Natural killer cell (primary cell): ENCODE measurements around the gene FGGY. TPM values are rescaled to one million over a fixed set of nuclear protein-coding genes. Genes with fewer than 3 reads are reported as not detected.

ENCODE experiments used
- ATAC-seq, 3 donors: fragments of 150-1000 bp in 2 of 3; fragments of 200-7000 bp in 1 of 3; cut with Tn5 transposase; 1 replicate in 1 of 3; 2 replicates in 2 of 3; pipeline ENCODE4 v1.10.0; 2021; ENCODE audit warnings: mild to moderate bottlenecking in 2 of 3, moderate library complexity in 2 of 3
- DNase-seq, 2 donors: peaks; one replicate each; pipeline versions ENCODE4 v3.0.0 to v3.0.0-alpha.2; 2013 to 2021; ENCODE audit warnings: mixed read lengths in 1 of 2
- H3K27ac ChIP-seq: one replicate; pipeline ENCODE4 v1.5.1; 2013; ENCODE audit warnings: mild to moderate bottlenecking, low read length
- H3K27me3 ChIP-seq: one replicate; pipeline ENCODE4 v1.6.1; 2013; ENCODE audit warnings: low read length; ENCODE audit not compliant: control insufficient read depth, insufficient read depth
- H3K36me3 ChIP-seq: one replicate; pipeline ENCODE4 v1.6.1; 2013; ENCODE audit warnings: low read length; ENCODE audit not compliant: control insufficient read depth, insufficient read depth
- H3K4me1 ChIP-seq: one replicate; pipeline ENCODE4 v1.6.1; 2013; ENCODE audit warnings: low read length; ENCODE audit not compliant: control insufficient read depth, insufficient read depth
- H3K4me3 ChIP-seq: one replicate; pipeline ENCODE4 v1.5.1; 2013; ENCODE audit warnings: low read length
- H3K9me3 ChIP-seq: one replicate; pipeline ENCODE4 v1.6.1; 2013; ENCODE audit warnings: low read length; ENCODE audit not compliant: control insufficient read depth, insufficient read depth
- H3K27ac Mint-ChIP-seq, 2 donors: one replicate each; pipeline ENCODE4 v1.8.0; 2022; ENCODE audit warnings: mild to moderate bottlenecking in 2 of 2, mixed read lengths in 2 of 2, moderate library complexity in 1 of 2
- H3K27me3 Mint-ChIP-seq, 2 donors: one replicate each; pipeline ENCODE4 v1.8.0; 2022; ENCODE audit warnings: low read depth in 2 of 2, mixed read lengths in 2 of 2
- H3K36me3 Mint-ChIP-seq: one replicate; pipeline ENCODE4 v1.8.0; 2022; ENCODE audit warnings: mixed read lengths
- H3K4me1 Mint-ChIP-seq, 2 donors: one replicate each; pipeline ENCODE4 v1.8.0; 2022; ENCODE audit warnings: mixed read lengths in 2 of 2
- H3K4me3 Mint-ChIP-seq: one replicate; pipeline ENCODE4 v1.8.0; 2022; ENCODE audit warnings: mild to moderate bottlenecking, moderate library complexity, mixed read lengths
- H3K9me3 Mint-ChIP-seq, 2 donors: one replicate each; pipeline ENCODE4 v1.8.0; 2022; ENCODE audit warnings: mixed read lengths in 2 of 2
- CTCF ChIP-seq: fragments of 200-600 bp; IDR thresholded peaks from one replicate; pipeline ENCODE4 v1.8.0; 2022; ENCODE audit warnings: antibody characterized with exemption
- WGBS: methylation state at CpG from one replicate; pipeline ENCODE4 v1.1.7; 2013; ENCODE audit warnings: missing lambda C conversion rate; ENCODE audit not compliant: insufficient coverage; 5-methylcytosine and 5-hydroxymethylcytosine counted together
- intact Hi-C: fragments of 100-400 bp; cut with micrococcal nuclease; formaldehyde crosslinking; loops from one replicate; pipeline ENCODE4 v1.14.2; 2022
- total RNA-seq, 4 donors: library from RNA; stranded (reverse); fragments of 120-200 nt in 1 of 4; gene quantifications; one replicate each; pipeline versions ENCODE4 v1.2.3 to v1.2.4, GENCODE V29; 2013 to 2022

Gene FGGY
- total RNA-seq, 3 donors from 2014 or later (not counting 1 experiment from before 2014, with no cell fraction given) = 21.8 to 31.5 (median 21.8) TPM

GRCh38 chr1:59366346-59366745 lies 69.5 kb downstream of the FGGY start:
- H3K4me3 ChIP-seq = no peak overlapping the region
- Mint-ChIP-seq H3K9me3 (peaks cover 0 to 2% of the 10 kb centered on the region in 2 donors), H3K27me3 (peaks cover 0 to 5% of the 10 kb centered on the region in 2 donors), H3K36me3 (no peaks in the 10 kb centered on the region), H3K4me3 (no peak overlapping the region), H3K4me1 (peaks cover 0 to 8% of the 10 kb centered on the region in 2 donors), H3K27ac (no peak overlapping the region)
- H3K4me1 ChIP-seq = no peaks in the 10 kb centered on the region
- no peaks in the 10 kb centered on the region for H3K27me3 ChIP-seq
- WGBS = 98% methylated on average over 5 of the region's 5 CpGs
- H3K27ac ChIP-seq = no peak overlapping the region
- no peak for TF ChIP-seq CTCF
- ATAC-seq (no peak), DNase-seq (no peak)
- intact Hi-C loops = no loop called here
- no peaks in the 10 kb centered on the region for H3K36me3 ChIP-seq
- H3K9me3 ChIP-seq = no peaks in the 10 kb centered on the region

GRCh38 chr1:59367301-59368007 lies 70.6 kb downstream of the FGGY start:
- H3K36me3 Mint-ChIP-seq = no peaks in the 10 kb centered on the region
- H3K9me3 ChIP-seq = no peaks in the 10 kb centered on the region
- peaks cover 0 to 5% of the 10 kb centered on the region in 2 donors for H3K27me3 Mint-ChIP-seq
- no peak overlapping the region for H3K27ac ChIP-seq
- H3K4me3 Mint-ChIP-seq = no peak overlapping the region
- H3K4me1 ChIP-seq = no peaks in the 10 kb centered on the region
- ATAC-seq = no peak
- WGBS = 82% methylated on average over 5 of the region's 6 CpGs
- H3K36me3 ChIP-seq = no peaks in the 10 kb centered on the region
- peaks cover 0 to 2% of the 10 kb centered on the region in 2 donors for H3K9me3 Mint-ChIP-seq
- intact Hi-C loops = no loop called here
- no peaks in the 10 kb centered on the region for H3K27me3 ChIP-seq
- H3K4me1 Mint-ChIP-seq = peaks cover 0 to 8% of the 10 kb centered on the region in 2 donors
- no peak for TF ChIP-seq CTCF
- no peak overlapping the region for H3K27ac Mint-ChIP-seq
- DNase-seq = no peak
- no peak overlapping the region for H3K4me3 ChIP-seq

GRCh38 chr1:59368008-59368670 lies 71.2 kb downstream of the FGGY start:
- H3K4me1 Mint-ChIP-seq = peaks cover 0 to 8% of the 10 kb centered on the region in 2 donors
- Histone ChIP-seq H3K9me3 (no peaks in the 10 kb centered on the region), H3K36me3 (no peaks in the 10 kb centered on the region), H3K4me1 (no peaks in the 10 kb centered on the region), H3K27me3 (no peaks in the 10 kb centered on the region), H3K4me3 (no peak overlapping the region), H3K27ac (no peak overlapping the region)
- no peak for TF ChIP-seq CTCF
- H3K4me3 Mint-ChIP-seq = no peak overlapping the region
- H3K9me3 Mint-ChIP-seq = peaks cover 0 to 2% of the 10 kb centered on the region in 2 donors
- H3K27me3 Mint-ChIP-seq = peaks cover 0 to 5% of the 10 kb centered on the region in 2 donors
- intact Hi-C loops = no loop called here
- ATAC-seq (no peak), DNase-seq (no peak)
- no peak overlapping the region for H3K27ac Mint-ChIP-seq
- H3K36me3 Mint-ChIP-seq = no peaks in the 10 kb centered on the region
- 95% methylated on average over 5 of the region's 5 CpGs for WGBS
